ENCODE measurements around the gene NEUROG2. TPM values are rescaled to one million over a fixed set of nuclear protein-coding genes. Genes with fewer than 3 reads are reported as not detected.

The NEUROG2 gene
- total and polyA plus RNA-seq, 9 of the 15 experiments (the other 6 are each of a cell fraction or from before 2014, with no cell fraction given) = 0.07 TPM; not detected in 7

- POLR2A ChIA-PET = no interaction called here
- no peak overlapping the region for H3K27ac ChIP-seq (ENCODE audit: extremely low read depth, low read depth, low read length)
- no peak overlapping the region for H3K4me3 ChIP-seq
- intact Hi-C loops (cut with micrococcal nuclease) = no loop called here
- CTCF ChIA-PET (ENCODE audit: low intra/inter-chr PET ratio) = no interaction called here
- in situ Hi-C loops (cut with MboI) = no loop called here
- no peak overlapping the region for H3K4me2 ChIP-seq (ENCODE audit: insufficient read depth, low read length)
- no peak overlapping the region for H2AFZ ChIP-seq (ENCODE audit: low read depth, low read length)
- no peak overlapping the region for H3K9ac ChIP-seq (ENCODE audit: insufficient read depth in 1 of 2, low read depth in 2 of 2, low read length in 2 of 2)
- H3K9me1 ChIP-seq (ENCODE audit: control insufficient read depth, insufficient read depth, low read length) = no peaks in the 10 kb centered on the region
- no TSS peak for BruUV-seq (replicated peaks)
- peaks cover 58 to 68% of the 10 kb centered on the region in 2 experiments for H3K27me3 ChIP-seq (ENCODE audit: control insufficient read depth in 2 of 2, insufficient read depth in 2 of 2, low read length in 2 of 2)
- no peaks in the 10 kb centered on the region for H3K9me3 ChIP-seq (replicated peaks; ENCODE audit: control insufficient read depth, insufficient read depth, low read depth, low read length)
- TF ChIP-seq, protein P1, sequence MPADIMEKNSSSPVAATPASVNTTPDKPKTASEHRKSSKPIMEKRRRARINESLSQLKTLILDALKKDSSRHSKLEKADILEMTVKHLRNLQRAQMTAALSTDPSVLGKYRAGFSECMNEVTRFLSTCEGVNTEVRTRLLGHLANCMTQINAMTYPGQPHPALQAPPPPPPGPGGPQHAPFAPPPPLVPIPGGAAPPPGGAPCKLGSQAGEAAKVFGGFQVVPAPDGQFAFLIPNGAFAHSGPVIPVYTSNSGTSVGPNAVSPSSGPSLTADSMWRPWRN (IDR thresholded peaks at IDR 0.05; ENCODE audit: low read depth) = peak; percentile 92
- no peak for TF ChIP-seq CEBPB (tag; IDR thresholded peaks at IDR 0.05)
- peak; percentile 9 for TF ChIP-seq ZFP36 (IDR thresholded peaks at IDR 0.05; ENCODE audit: low read depth, low read length, partially characterized antibody)
- TF ChIP-seq CBX2 (IDR thresholded peaks at IDR 0.05; ENCODE audit: insufficient read depth, low read length, poor library complexity, severe bottlenecking) = peak; percentile 95
- TF ChIP-seq CBX8 (IDR thresholded peaks at IDR 0.05; ENCODE audit: borderline replicate concordance, extremely low read depth, low read depth, low read length, poor library complexity, severe bottlenecking) = peak; percentile 95
- H4K20me1 ChIP-seq (replicated peaks; ENCODE audit: control insufficient read depth, insufficient read depth, low read length) = no peaks in the 10 kb centered on the region; the same call in 1 of the 2 replicates
- no peaks in the 10 kb centered on the region for H3K79me2 ChIP-seq (ENCODE audit: control insufficient read depth, insufficient read depth, low read length)
- peak; percentile 31; the same call in 2 of the 3 replicates for ATAC-seq
- H3K36me3 ChIP-seq (ENCODE audit: control insufficient read depth, insufficient read depth, low read length) = no peaks in the 10 kb centered on the region
- DNase-seq (ENCODE audit: extremely low read depth in 1 of 4, low spot score in 3 of 4) = peak; percentile 20 to 33 (median 24)
- WGBS (ENCODE audit: insufficient coverage, low coverage, missing lambda C conversion rate) = 18% methylated on average over 46 of the region's 55 CpGs
- FAIRE-seq = no peak
- H3K4me1 ChIP-seq (replicated peaks in 1 of 2; ENCODE audit: control insufficient read depth in 2 of 2, insufficient read depth in 2 of 2, low read length in 2 of 2) = peaks cover 0 to 29% of the 10 kb centered on the region in 2 experiments; a peak in 4 of 5 replicates
Measured at GRCh38 chr4:112516471-112517066, 589 bp upstream of the NEUROG2 start.

Data from K562 (cell line).